ENCODE results near the gene CPED1.
A peak's percentile ranks its signal among the peaks of the same experiment; 100 is the strongest.

CPED1 gene

DNA sequence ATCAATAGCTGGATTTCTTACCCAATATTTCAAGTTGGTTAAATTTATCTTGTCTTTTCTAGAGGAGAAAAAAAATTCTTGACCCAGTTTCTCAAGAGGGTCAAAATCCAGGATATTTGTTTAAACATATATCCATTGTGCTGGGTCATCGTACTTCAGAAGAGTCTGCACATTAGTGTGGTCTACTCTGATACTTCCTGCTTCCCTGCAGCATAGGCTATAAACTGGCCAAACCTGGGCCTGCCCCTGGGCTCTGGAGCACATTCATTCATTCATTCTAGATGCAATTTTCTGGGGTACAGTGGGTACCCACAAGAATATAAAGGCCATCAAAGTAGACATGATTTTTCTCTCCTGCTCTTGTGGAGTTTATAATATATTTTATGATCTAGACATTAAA lies 198.2 kb downstream of the CPED1 start:
- Mint-ChIP-seq H3K27me3 (peaks cover 2% of the 10 kb centered on the region), H3K9me3 (peaks cover 4% of the 10 kb centered on the region), H3K4me3 (no peak overlapping the region), H3K36me3 (ENCODE audit: low read depth) (no peaks in the 10 kb centered on the region), H3K27ac (no peak overlapping the region), H3K4me1 (peaks cover 2% of the 10 kb centered on the region)
- ATAC-seq: no peak
- DNase-seq: no peak

- Mint-ChIP-seq H3K27ac (no peak overlapping the region), H3K27me3 (peaks cover 2% of the 10 kb centered on the region), H3K9me3 (peaks cover 4% of the 10 kb centered on the region), H3K4me1 (peaks cover 2% of the 10 kb centered on the region), H3K36me3 (ENCODE audit: low read depth) (no peaks in the 10 kb centered on the region), H3K4me3 (no peak overlapping the region)
- ATAC-seq (no peak), DNase-seq (no peak)
These were observed 198.7 kb downstream of the CPED1 start for GRCh38 chr7:121187222-121187621.

DNA sequence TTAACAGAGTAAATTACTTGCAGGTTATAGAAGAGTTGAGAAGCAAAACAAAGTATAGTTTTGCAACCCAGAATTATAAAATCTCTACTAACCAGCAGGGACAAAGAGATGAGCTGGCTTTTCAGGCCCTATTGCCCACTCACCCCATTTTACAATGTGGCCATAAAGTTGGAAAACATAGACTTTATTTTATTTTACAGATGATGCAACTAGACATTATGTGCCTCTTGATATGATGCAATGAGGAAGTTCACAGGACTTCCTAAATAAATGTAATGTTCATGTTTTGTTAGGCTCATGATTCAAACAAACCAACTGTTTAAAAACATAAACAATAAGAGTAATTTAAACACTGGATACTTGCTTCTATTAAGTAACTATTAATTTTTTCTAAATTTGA lies 199.2 kb downstream of the CPED1 start:
- Mint-ChIP-seq H3K36me3 (ENCODE audit: low read depth) (no peaks in the 10 kb centered on the region), H3K27me3 (no peaks in the 10 kb centered on the region), H3K4me1 (peaks cover 2% of the 10 kb centered on the region), H3K27ac (no peak overlapping the region), H3K9me3 (peaks cover 4% of the 10 kb centered on the region), H3K4me3 (no peak overlapping the region)
- ATAC-seq (no peak), DNase-seq (no peak)

GRCh38 chr7:121192834-121193233 lies 204.3 kb downstream of the CPED1 start:
- Mint-ChIP-seq H3K4me1 (no peaks in the 10 kb centered on the region), H3K9me3 (peaks cover 4% of the 10 kb centered on the region), H3K4me3 (no peak overlapping the region), H3K27ac (no peak overlapping the region), H3K36me3 (ENCODE audit: low read depth) (no peaks in the 10 kb centered on the region), H3K27me3 (no peaks in the 10 kb centered on the region)
- DNase-seq (no peak), ATAC-seq (no peak)

DNA sequence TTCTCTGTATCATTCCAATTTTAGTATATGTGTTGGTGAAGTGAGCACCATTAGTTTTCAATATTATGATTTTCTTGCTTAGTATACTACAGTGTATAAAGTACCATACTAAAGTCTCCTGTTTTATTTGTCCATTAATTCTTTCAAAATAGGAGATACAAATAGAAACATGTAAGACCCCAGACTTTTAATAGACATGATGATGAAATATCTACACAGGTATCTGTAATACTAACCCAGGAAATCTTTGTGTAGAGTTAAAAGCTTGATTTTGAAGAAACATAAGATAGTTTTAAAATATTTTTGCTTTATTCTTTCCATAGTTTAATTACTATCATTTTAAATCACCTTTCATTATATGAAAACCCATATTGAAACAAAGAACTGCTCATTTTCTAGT lies 206.5 kb downstream of the CPED1 start:
- DNase-seq: no peak
- H3K4me1 Mint-ChIP-seq: no peaks in the 10 kb centered on the region
- no peaks in the 10 kb centered on the region for H3K9me3 Mint-ChIP-seq
- no peaks in the 10 kb centered on the region for H3K36me3 Mint-ChIP-seq (ENCODE audit: low read depth)
- ATAC-seq: no peak
- no peaks in the 10 kb centered on the region for H3K27me3 Mint-ChIP-seq
- no peak overlapping the region for H3K4me3 Mint-ChIP-seq
- no peak overlapping the region for H3K27ac Mint-ChIP-seq

DNA sequence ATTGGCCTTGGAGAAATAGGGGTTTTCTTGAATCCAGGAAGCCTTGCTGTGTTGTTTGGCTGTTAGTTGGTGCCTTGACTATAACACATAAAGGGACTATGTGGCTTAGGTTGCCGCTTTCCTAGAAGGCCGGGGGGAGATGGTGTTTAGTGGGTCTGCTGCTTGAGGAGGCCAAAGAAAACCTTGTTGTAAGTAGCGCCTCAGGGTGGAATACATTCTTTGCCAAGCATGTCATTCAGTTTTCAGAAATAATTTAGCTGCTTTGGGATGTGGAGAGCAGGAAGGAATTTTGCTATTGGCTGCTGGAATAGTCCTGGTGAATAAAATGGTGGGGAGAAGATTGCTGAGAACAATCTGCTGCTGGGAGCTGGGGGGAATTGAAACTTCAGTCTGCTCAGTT lies 207.4 kb downstream of the CPED1 start:
- Mint-ChIP-seq H3K27me3 (peaks cover 3% of the 10 kb centered on the region), H3K27ac (no peak overlapping the region), H3K4me1 (peaks cover 3% of the 10 kb centered on the region), H3K9me3 (no peaks in the 10 kb centered on the region), H3K4me3 (no peak overlapping the region), H3K36me3 (ENCODE audit: low read depth) (no peaks in the 10 kb centered on the region)
- no peak for DNase-seq
- ATAC-seq: no peak

DNA sequence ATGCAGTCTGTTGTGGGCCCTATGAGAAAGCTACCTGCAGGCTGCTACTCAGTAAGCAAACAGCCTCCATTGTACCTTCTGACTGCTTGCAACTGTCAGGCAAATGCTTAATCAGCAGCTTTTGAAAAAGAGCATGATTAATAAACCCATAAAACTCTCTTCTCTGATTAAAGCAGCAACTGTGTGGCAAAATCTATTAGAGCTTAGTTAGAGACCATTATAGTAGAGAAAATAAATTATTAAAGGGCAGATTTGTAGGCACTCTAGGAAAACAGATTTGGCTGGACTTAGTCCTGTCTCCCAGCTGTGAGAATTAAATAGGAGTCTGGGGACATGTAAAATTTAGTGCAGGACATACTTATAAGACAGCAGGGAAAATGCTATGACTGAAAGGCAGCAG lies 207.8 kb downstream of the CPED1 start:
- H3K4me1 Mint-ChIP-seq: peaks cover 5% of the 10 kb centered on the region

DNA sequence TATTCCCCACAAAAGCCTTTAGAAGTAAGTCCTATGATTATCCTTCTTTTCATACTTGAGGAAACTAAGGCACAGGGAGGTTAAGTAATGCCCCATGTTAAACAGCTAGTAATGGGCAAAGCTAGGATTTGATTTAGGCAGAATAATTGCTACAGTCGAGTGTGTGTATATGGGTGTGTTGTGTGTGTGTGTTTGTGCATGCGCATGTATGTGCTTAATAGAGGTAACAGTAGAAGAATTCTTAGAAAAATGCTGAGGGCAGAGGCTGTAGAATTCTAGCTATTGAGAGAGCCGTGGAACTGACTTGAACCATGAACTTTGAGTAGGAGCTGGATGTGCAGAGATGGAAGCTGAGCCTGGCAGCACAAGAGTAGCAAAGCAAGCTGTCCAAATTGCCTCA lies 208.9 kb downstream of the CPED1 start:
- Mint-ChIP-seq H3K27ac (no peak overlapping the region), H3K4me1 (peaks cover 9% of the 10 kb centered on the region), H3K9me3 (no peaks in the 10 kb centered on the region), H3K4me3 (no peak overlapping the region), H3K27me3 (peaks cover 4% of the 10 kb centered on the region), H3K36me3 (ENCODE audit: low read depth) (no peaks in the 10 kb centered on the region)
- DNase-seq: no peak
- ATAC-seq: no peak

More for the DNA sequence above, 207.8 kb downstream of the CPED1 start:
- DNase-seq (no peak), ATAC-seq (no peak)
- Mint-ChIP-seq H3K4me3 (no peak overlapping the region), H3K27ac (no peak overlapping the region), H3K27me3 (peaks cover 4% of the 10 kb centered on the region), H3K9me3 (no peaks in the 10 kb centered on the region), H3K36me3 (ENCODE audit: low read depth) (no peaks in the 10 kb centered on the region)

- Mint-ChIP-seq H3K9me3 (no peaks in the 10 kb centered on the region), H3K36me3 (ENCODE audit: low read depth) (no peaks in the 10 kb centered on the region), H3K4me3 (no peak overlapping the region), H3K27ac (no peak overlapping the region), H3K4me1 (peaks cover 17% of the 10 kb centered on the region), H3K27me3 (peaks cover 4% of the 10 kb centered on the region)
- DNase-seq: no peak
- ATAC-seq: no peak
These were observed 210.0 kb downstream of the CPED1 start for GRCh38 chr7:121198502-121198901.

- no peaks in the 10 kb centered on the region for H3K36me3 Mint-ChIP-seq (ENCODE audit: low read depth)
- no peak for ATAC-seq
- H3K9me3 Mint-ChIP-seq: no peaks in the 10 kb centered on the region
- peaks cover 17% of the 10 kb centered on the region for H3K4me1 Mint-ChIP-seq
- DNase-seq: no peak
- H3K27ac Mint-ChIP-seq: no peak overlapping the region
- peaks cover 4% of the 10 kb centered on the region for H3K27me3 Mint-ChIP-seq
- no peak overlapping the region for H3K4me3 Mint-ChIP-seq
These were observed 213.6 kb downstream of the CPED1 start for GRCh38 chr7:121202125-121202524.

- ATAC-seq: peak; percentile 36
- Mint-ChIP-seq H3K27me3 (peaks cover 4% of the 10 kb centered on the region), H3K4me3 (no peak overlapping the region), H3K9me3 (no peaks in the 10 kb centered on the region), H3K4me1 (peaks cover 17% of the 10 kb centered on the region), H3K27ac (peak overlapping the region; percentile 2), H3K36me3 (ENCODE audit: low read depth) (no peaks in the 10 kb centered on the region)
- DNase-seq: no peak
These were observed 214.3 kb downstream of the CPED1 start for GRCh38 chr7:121202834-121203233.

DNA sequence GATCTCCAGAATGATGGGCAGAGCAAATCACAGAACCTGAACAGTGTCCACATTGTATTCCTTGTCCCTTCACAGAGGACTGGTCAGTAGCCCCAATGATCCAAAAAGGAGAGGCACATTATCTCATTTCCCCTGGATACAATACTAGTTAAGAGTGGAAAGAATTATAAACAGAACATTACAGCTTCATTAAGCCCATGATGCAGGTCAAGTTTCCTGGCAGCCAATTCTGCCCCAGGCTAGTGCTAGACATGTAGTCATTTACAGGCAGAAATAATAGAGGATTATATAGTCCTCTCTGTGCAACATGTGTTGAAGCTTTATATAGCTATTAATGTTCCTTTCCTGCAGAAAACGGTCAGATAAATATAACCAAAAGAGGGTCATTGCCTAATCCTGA lies 216.0 kb downstream of the CPED1 start:
- Mint-ChIP-seq H3K4me1 (peaks cover 17% of the 10 kb centered on the region), H3K27ac (no peak overlapping the region), H3K4me3 (no peak overlapping the region), H3K36me3 (ENCODE audit: low read depth) (no peaks in the 10 kb centered on the region), H3K27me3 (peaks cover 5% of the 10 kb centered on the region), H3K9me3 (no peaks in the 10 kb centered on the region)
- no peak for DNase-seq
- no peak for ATAC-seq

GRCh38 chr7:121205777-121206176 lies 217.3 kb downstream of the CPED1 start:
- Mint-ChIP-seq H3K27me3 (peaks cover 5% of the 10 kb centered on the region), H3K36me3 (ENCODE audit: low read depth) (no peaks in the 10 kb centered on the region)

DNA sequence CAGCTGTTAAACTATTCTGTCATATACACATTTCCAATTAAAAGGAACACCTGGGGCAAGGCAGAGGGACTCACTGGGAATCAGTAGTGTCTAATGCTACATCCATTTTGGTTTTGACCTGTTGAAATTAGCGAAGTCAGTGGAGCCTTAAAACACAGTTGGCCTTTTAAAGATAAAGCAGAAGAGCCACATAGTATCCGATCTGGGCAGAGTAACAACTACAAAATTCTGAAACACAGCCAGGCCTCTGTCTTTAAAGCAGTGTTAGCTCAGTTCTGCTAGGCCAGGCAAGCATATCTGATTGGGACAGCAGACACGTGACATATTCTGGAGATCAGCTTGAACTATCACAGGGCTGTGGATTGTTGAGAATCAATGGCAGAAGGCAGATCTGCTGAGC lies 222.7 kb downstream of the CPED1 start:
- Mint-ChIP-seq H3K27me3 (peaks cover 3% of the 10 kb centered on the region), H3K36me3 (ENCODE audit: low read depth) (no peaks in the 10 kb centered on the region), H3K4me3 (no peak overlapping the region), H3K9me3 (no peaks in the 10 kb centered on the region), H3K27ac (no peak overlapping the region), H3K4me1 (no peaks in the 10 kb centered on the region)
- no peak for ATAC-seq
- DNase-seq: no peak

More at GRCh38 chr7:121205777-121206176, 217.3 kb downstream of the CPED1 start:
- H3K4me1 Mint-ChIP-seq: peaks cover 14% of the 10 kb centered on the region
- ATAC-seq (no peak), DNase-seq (no peak)
- H3K9me3 Mint-ChIP-seq: no peaks in the 10 kb centered on the region
- no peak overlapping the region for H3K4me3 Mint-ChIP-seq
- no peak overlapping the region for H3K27ac Mint-ChIP-seq

DNA sequence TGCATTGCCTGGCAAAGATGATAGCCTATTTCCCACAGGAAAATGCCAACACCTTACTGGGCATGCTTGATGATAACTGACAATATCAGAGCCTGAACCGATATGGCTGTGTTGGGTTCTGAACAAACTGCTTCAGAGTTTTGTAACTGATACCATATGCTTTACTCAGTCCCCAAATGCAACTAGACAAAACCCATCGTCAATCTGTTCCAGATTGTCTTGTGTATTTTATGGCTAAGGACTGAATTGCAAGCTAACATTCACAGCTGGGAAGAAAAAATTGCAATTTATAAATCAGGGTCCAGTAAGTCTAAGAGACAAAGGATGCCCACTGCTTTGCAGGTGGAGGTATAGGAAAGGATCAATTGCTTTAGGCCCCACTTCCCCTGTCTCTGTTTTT lies 223.5 kb downstream of the CPED1 start:
- no peak for DNase-seq
- Mint-ChIP-seq H3K9me3 (no peaks in the 10 kb centered on the region), H3K36me3 (ENCODE audit: low read depth) (no peaks in the 10 kb centered on the region), H3K27me3 (peaks cover 3% of the 10 kb centered on the region), H3K27ac (no peak overlapping the region), H3K4me3 (no peak overlapping the region), H3K4me1 (no peaks in the 10 kb centered on the region)
- no peak for ATAC-seq

GRCh38 chr7:121214657-121215056 lies 226.1 kb downstream of the CPED1 start:
- ATAC-seq (no peak), DNase-seq (no peak)
- Mint-ChIP-seq H3K27ac (no peak overlapping the region), H3K27me3 (peaks cover 2% of the 10 kb centered on the region), H3K4me1 (no peaks in the 10 kb centered on the region), H3K36me3 (ENCODE audit: low read depth) (no peaks in the 10 kb centered on the region), H3K9me3 (no peaks in the 10 kb centered on the region), H3K4me3 (no peak overlapping the region)
